GM21786 (cell line): ENCODE results near the gene ACSM2A.
"Not testable (repeated sequence)": the region's sequence is repeated elsewhere in the genome, so short reads cannot be mapped to it uniquely, and the experiment has no call there.

Experiments
- ATAC-seq: cut with Tn5 transposase; IDR thresholded peaks from one replicate; pipeline ENCODE4 v1.9.1; 2021; ENCODE audit not compliant: unreplicated experiment

The ACSM2A gene, protein sequence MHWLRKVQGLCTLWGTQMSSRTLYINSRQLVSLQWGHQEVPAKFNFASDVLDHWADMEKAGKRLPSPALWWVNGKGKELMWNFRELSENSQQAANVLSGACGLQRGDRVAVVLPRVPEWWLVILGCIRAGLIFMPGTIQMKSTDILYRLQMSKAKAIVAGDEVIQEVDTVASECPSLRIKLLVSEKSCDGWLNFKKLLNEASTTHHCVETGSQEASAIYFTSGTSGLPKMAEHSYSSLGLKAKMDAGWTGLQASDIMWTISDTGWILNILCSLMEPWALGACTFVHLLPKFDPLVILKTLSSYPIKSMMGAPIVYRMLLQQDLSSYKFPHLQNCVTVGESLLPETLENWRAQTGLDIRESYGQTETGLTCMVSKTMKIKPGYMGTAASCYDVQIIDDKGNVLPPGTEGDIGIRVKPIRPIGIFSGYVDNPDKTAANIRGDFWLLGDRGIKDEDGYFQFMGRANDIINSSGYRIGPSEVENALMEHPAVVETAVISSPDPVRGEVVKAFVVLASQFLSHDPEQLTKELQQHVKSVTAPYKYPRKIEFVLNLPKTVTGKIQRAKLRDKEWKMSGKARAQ

GRCh38 chr16:20451364-20451763 lies at the start of gene ACSM2A:
ACSM2A (plus strand) TSS chr16:20451521; CDS start chr16:20460115, 8,594 bp downstream.
- not testable (repeated sequence) for ATAC-seq

DNA sequence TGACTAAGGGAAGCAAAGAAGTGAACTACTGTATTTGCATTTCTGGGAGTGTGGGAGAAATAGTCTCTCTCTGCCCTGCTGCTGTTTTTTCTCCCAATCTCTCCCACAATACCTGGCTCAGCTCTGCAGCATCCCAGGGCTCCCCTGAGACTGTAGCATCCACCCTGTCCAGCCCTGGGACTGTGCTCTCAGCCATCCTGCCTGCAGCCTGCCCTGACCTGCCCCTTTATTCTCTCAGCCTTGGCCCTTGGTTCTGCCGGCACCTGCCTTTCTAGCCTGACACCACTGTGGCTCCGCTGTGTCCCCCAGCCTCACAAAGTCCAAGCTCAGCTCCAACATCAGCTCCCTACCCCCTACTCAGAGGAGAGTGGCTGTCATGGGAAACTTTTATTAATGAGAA lies 48.7 kb upstream of the ACSM2A start:
- no peak for ATAC-seq

DNA sequence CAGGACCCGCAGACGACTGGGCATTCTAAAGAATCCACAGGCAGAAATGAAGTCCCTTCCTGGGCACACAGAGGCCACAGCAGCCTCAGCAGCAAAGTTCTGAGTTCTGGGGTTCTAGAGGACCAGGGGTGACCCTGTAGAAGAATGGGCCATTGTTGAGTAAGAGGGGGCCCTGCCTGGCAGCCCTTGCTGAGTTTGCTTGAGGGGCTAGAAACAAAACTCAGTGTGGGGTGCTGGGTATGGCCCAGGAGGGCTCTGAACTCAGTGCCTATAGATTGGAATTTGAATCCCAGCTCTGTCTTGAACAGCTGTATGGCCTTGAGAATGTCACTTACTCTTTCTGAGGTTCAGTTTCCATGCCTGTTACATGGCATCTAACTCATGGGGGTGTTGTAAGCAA lies 46.7 kb upstream of the ACSM2A start, which contains the start of gene PDILT:
TSS of gene PDILT (minus strand) at position 101 of the 400 bp plus-strand sequence. CDS start 5,437 bp downstream, outside the sequence.
- ATAC-seq, result no peak

DNA sequence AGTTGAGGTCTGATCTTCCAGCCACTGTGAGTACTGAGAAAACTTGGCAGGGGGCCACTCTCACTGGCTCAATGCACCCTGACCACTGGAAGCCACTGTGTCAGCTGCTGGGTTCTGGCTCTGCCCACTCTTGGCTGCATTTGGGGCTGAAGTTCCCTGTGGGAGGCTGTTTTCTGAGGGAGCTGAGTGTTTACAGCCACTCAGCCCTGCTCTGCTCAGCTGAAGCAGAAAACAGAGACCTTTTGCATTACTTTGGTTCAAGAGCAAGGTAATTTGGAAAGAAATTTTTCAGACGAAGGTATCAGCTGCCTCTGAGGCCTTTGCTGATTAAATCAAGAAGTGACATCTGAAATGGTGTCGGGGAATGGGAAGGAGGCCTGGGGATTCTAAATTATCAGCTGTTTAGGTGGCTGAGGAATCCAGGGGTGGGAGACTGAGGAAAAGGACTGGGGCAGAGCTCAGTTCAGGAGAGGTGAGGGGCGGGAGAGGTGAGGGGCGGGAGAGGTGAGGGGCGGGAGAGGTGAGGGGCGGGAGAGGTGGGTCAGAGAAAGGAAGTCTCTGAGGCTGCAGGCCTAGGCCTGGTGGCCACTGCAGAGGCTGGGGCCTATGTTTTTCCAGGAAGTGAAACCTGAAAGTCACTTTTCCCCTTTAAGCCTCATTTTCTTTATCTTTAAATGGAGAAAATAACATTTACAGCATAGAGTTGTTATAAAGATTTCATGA lies 41.8 kb upstream of the ACSM2A start, which contains the start of gene ACSM5:
TSS of gene ACSM5 (plus strand) at position 137 of the 723 bp plus-strand sequence. CDS start 1,951 bp downstream, outside the sequence.
- ATAC-seq, result no peak

GRCh38 chr16:20410121-20410723 lies 41.1 kb upstream of the ACSM2A start:
- peak; percentile 68 for ATAC-seq

- ATAC-seq, result no peak
Observed at GRCh38 chr16:20411055-20411454, 40.3 kb upstream of the ACSM2A start.

GRCh38 chr16:20415541-20415940 lies 35.8 kb upstream of the ACSM2A start:
- ATAC-seq, result no peak

- not testable (repeated sequence) for ATAC-seq
Observed at GRCh38 chr16:20419093-20419492, 32.2 kb upstream of the ACSM2A start.

GRCh38 chr16:20421748-20422147 lies 29.6 kb upstream of the ACSM2A start:
- not testable (repeated sequence) for ATAC-seq

DNA sequence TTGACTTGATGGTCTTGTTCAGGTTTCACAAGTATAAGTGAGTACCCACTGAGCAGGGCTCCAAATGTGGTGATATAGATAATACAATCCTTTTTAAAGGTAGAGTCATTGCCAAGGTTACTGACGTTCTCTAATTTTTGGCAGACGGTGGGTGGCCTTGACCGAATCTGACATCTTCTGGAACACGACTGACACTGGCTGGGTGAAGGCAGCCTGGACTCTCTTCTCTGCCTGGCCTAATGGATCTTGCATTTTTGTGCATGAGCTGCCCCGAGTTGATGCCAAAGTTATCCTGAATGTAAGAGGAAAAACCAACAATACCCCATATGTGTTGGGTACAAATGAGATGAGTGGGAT lies 27.6 kb upstream of the ACSM2A start:
- not testable (repeated sequence) for ATAC-seq

GRCh38 chr16:20424129-20424866 lies 27.0 kb upstream of the ACSM2A start:
- ATAC-seq, result no peak

- not testable (repeated sequence) for ATAC-seq
Observed at GRCh38 chr16:20427401-20427797, 23.9 kb upstream of the ACSM2A start.

DNA sequence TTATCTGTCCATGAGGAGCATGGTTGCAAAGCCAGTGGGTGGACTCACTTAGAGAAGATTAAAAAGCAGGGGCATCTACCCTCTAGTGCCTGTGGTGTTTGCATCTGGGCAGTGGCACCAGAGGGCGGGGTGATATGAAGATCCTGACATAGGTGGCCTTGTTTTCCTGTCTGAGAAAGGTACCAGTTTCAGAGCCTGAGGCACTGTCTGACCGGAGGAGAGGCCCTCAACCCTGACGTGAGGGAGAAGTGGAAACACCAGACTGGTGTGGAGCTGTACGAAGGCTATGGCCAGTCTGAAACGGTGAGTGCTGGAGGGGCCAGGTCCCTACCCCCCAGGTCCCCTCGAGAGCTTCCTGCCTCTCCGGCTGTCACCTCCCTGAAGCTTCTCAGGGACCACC lies 21.8 kb upstream of the ACSM2A start:
- not testable (repeated sequence) for ATAC-seq

DNA sequence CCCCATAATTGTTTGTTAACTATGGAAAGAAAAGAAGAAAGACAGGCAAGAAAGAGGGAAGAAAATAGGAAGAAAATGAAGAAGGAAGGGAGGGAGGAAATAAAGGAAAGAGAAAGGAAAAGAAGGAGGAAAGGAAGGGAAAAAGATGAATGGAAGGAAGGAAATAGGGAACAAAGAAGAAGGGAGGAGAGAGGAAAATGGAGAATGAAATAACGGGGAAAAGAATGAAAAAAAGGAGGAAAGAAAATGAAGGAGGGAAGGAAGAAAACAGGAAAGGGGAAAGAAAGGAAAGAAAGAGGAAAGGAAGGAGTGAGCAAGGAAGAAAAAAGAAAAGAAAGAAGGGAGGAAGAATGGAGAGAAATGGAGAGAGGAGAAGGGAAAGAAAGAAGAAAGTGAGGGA lies 20.8 kb upstream of the ACSM2A start:
- not testable (repeated sequence) for ATAC-seq

DNA sequence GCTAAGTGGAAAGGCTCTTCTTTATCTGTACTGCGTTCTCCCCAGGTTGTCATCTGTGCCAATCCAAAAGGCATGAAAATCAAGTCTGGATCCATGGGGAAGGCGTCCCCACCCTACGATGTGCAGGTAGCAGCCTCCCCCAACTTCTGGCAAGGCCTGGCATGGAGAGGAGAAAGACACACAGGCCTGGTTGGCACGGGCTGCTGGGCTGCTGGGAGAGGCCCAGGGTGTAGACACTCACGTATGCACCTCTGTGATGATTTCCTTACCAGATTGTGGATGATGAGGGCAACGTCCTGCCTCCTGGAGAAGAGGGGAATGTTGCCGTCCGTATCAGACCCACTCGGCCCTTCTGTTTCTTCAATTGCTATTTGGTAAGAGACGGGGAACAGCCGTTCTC lies 20.4 kb upstream of the ACSM2A start:
- no peak for ATAC-seq

DNA sequence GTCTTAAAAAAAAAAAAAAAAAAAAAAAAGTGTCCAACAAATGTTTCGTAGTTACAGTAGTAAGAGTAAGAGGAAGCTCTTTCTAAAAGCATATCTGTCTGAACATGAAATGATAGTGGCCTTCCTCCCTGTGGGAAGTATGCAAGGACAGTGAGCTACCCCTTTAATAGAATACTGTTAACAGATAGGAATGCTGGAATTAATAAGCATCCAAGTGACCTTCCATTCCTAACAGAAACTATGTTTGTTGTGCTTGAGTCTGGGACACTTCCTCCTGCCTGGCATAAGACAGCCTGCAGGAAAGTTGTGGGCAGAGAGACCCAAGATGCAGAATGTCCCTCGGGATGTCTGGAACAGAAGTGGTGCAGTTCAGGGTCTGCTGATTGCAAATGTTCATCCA lies 12.4 kb upstream of the ACSM2A start:
- ATAC-seq, result not testable (repeated sequence)

DNA sequence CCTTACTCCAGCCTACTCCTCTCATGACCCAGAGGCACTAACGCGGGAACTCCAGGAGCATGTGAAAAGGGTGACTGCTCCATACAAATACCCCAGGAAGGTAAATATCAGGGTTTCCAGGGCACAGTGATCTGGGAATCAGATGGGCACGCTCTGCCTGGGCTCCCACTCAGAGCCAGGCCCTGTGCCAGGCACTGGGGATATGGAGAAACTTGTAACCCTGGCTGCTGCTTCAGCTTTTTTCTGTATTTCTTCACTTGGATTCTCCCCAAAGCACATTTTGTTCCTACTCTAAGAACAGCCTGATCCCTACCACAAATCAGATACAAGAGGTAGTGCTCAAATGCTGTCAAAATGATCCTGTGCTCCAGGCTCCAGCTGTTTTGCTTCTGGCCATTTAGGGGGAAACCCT lies 11.5 kb upstream of the ACSM2A start:
- ATAC-seq, result not testable (repeated sequence)

- not testable (repeated sequence) for ATAC-seq
Observed at GRCh38 chr16:20440731-20441130, 10.6 kb upstream of the ACSM2A start.

- ATAC-seq, result no peak
Observed at GRCh38 chr16:20441191-20441590, 10.1 kb upstream of the ACSM2A start.

GRCh38 chr16:20441859-20442258 lies 9.5 kb upstream of the ACSM2A start:
- ATAC-seq, result not testable (repeated sequence)
